NCI-H2081 (cell line): Measurements from ENCODE around the gene VWA7.
"Not testable (repeated sequence)": the region's sequence is repeated elsewhere in the genome, so short reads cannot be mapped to it uniquely, and the experiment has no call there.

Source experiments
- DNase-seq, 2 experiments: peaks; one replicate each; lab custom pipeline; 2025; lab: John Stamatoyannopoulos, UW

The VWA7 gene

GRCh38 chr6:31805939-31806469, 28.9 kb upstream of the VWA7 start:
- no peak for DNase-seq

GRCh38 chr6:31801031-31801927, 24.2 kb upstream of the VWA7 start:
- DNase-seq, result not testable (repeated sequence)

GRCh38 chr6:31799781-31800180, 22.7 kb upstream of the VWA7 start:
- no peak for DNase-seq

DNA sequence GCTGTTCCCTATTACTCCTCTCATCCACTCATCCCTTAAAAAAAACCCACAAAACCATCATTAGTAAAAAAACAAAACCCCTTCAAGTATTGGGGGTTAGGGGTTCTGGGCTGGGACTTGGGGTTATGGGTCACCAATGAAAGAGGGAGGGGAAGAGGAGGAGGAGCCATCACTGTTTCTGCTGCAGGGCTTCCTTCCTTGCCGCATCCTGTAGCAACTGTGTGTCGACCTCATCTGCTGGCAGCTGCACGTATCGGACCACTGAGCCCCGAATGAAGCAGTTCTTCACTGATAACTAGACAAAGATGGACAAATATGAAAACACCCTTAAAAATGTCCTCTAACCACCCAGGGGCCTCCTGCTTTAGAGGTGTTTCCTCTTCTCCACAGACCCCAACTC, 20.5 kb upstream of the VWA7 start:
- no peak for DNase-seq

DNA sequence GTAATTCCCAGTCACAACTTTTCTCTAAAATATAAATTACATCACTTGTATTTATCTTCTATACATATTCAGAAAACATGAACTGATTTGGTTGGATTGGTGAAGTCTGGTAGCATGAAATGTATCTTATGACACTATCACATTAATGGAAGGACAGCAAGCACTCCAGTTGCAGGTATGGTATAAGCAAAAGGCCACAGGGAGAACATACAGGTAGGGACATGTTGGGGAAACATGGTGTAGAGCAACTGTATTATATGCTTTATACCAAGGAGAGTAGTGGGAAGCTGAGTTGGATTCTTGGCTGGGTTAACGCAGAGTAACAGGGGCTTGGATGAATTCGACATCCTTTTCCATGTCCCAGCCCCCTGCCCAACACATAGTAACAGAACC, 19.9 kb upstream of the VWA7 start:
- no peak for DNase-seq

DNA sequence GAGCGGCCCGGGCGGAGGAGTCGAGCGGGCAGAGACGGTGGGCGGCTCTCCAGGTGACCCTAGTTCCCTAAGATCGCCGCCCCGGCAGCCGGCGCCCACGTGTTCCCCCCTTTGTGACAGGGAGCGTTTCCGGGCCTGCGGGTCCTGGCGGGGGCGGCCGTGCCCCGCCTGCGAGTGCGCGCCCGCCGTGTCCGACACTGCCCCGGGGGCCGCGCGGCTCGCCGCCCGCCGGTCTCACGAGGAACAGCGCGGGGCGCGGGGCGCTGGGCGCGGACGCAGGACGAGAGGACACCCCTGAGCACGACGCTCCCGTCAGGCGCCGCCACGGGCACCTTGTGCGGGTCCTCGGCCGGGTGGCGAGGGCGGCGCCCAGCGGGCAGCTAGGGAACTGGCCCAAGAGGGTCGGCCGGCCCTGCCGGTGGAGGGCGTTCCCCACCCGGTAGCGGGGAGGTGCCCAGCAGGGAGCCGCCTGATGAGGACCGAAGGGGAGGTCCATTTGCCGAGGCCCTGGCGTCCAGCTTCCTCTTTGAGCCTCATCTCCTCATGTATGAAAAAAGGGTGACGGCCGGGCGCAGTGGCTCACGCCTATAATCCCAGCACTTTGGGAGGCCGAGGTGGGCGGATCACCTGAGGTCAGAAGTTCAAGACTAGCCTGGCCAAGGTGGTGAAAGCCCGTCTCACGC, 18.6 kb upstream of the VWA7 start, which contains the start of gene VARS1:
TSS of gene VARS1 (minus strand) at position 137 of the 683 bp plus-strand sequence. CDS start 535 bp downstream, outside the sequence.
- DNase-seq, result peak; percentile 81 to 89

DNA sequence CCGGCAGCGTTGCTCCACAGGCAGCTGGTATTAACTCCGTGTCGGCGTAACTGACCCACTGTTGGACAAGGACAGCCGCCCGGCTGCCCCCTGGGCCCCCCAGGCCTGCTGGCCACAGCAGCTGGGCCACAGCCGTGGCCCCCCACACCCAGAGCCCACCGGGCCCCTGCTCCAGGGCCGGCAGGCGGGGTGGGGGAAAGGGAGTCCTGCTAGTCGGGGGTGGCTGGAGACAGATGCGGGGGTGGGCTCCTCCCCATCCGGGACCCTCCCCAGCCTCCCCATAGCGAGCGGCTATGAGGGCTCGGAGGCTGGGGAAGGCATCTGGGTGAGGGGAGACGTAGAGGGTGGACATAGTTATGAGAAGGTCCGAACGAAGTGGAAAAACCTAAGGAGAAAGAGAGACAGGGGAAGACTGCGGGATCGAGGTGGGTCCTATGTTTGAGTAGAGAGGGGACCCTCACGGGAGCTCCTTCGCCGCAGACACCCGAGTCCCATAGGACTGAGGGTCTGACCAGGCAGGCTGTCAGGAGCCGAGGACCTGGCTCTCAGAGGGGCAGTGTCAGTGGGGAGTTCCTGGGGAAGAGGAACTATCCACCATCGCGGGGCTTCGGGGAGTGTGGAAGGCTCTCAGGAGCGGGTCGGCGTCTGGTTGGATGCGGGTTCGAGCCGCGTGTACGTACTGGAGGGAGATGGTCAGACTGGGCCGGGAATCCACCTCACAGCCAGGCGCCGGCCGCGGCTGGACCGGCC, 17.9 kb upstream of the VWA7 start:
- DNase-seq, result no peak

DNA sequence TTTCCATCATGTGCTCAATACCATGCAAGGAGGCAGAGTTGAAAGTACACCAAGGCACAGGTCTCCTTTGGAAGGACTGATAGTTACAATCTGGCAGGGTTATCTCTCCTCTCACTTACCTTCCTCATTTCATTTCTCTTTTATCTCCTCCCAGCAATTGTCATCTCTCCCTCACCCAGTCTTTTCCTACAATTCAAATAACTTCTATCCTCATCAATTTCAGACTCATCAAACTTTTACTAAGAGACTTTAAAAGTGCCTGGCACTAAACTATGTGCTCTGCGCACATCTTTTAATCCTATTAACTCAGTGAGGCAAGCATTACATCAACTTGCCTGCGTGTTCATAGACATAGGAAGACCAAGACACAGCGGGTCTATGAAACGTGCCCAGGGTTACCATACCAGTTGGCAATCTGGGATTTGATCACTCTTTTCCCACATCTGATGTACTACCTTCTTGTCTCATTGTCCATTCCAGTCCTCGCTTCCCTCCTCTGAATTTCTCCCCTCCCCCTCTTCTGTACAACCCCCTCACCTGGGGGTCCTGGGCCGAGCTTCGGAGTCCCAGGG, 17.3 kb upstream of the VWA7 start:
- peak; percentile 15 to 26 for DNase-seq

- DNase-seq, result not testable (repeated sequence)
Observed at GRCh38 chr6:31793927-31794245, 16.8 kb upstream of the VWA7 start.

DNA sequence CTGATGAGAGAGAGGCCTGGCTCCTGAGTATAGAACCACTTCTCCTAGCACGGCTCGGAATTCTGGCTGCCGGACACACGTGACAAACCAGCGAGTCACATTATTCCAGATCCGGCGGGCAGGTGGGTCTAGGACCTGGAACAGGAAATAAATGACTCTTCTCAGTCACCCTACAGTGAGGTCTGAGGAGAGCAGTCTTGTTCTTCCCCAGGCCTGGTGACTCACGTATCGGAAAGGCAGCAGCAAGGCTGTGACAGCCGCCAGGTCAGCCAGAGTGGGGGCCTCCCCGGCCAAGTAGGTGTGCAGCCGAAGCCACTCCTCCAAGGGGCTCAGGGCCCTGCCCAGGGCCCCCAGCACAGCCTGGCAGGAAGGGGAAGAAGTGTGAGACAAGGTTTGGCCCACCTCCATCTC, 15.6 kb upstream of the VWA7 start:
- DNase-seq, result no peak

DNA sequence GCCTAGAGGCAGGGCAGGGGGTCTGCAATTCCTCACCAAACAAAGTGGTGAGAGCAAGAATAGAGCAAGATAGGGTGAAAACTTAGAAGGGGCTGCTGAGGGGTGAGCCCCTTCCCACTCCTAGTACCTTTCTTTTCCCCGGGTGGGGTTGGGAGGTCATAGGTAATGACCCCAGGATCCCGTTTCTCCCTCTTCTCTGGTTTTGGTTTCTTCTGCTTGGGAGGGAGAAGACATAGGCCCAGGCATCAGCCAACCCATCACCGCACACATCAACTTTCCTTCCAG, 14.9 kb upstream of the VWA7 start:
- DNase-seq, result no peak

- peak; percentile 4 to 14 for DNase-seq
Observed at GRCh38 chr6:31791324-31792089, 14.4 kb upstream of the VWA7 start.

DNA sequence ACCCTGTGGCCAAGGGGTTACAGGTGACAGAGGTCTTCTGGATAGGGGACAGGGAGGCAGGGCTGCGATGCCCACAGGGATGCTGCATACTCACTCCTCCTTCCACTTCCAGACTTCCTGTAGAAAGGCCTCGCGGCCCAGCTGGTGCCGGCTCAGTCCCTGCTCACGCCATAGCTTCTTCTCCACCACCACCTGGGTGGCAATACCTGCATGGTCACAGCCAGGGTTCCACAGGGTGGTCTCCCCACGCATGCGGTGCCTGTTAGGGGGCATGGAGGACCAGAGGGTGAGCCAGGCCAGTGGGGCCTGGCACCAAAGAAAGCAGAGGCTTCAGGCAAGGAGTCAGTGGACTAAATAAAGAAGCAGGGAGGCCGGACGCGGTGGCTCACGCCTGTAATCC, 8.3 kb upstream of the VWA7 start:
- no peak for DNase-seq

GRCh38 chr6:31784098-31784925, 7.2 kb upstream of the VWA7 start:
- DNase-seq, result no peak

DNA sequence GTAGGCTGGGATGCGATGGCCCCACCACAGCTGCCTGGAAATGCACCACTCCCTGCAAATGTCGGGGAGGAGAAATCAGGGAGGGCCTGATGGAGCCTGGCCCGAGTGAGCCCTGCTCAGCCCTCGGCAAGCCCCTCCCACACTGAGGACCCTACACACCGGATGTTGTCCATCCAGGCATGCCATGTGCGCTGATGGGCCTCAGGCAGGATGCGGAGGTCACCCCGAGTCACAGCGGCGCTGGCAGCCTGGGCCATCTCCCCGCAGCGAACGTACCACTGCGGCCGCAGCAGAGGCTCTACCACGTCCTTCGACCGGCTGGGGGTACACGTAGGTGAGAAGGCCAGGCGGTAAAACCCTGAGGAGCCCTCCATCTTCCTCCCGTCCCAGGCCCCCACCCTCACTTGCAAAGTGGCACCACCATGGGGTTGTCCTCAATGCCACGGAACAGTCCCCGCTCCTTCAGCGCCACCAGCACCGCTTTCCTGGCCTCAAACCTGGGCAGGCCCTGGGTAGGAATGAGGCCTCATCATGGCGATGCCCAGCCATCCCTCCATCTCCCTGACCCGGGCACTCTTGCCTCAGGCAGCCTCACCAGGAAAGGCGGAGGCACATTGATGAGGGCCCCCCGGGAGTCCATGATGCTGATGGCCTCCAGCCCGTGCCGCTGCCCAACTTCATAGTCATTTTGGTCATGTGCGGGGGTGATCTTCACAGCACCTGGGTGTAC, 5.2 kb upstream of the VWA7 start:
- no peak for DNase-seq

DNA sequence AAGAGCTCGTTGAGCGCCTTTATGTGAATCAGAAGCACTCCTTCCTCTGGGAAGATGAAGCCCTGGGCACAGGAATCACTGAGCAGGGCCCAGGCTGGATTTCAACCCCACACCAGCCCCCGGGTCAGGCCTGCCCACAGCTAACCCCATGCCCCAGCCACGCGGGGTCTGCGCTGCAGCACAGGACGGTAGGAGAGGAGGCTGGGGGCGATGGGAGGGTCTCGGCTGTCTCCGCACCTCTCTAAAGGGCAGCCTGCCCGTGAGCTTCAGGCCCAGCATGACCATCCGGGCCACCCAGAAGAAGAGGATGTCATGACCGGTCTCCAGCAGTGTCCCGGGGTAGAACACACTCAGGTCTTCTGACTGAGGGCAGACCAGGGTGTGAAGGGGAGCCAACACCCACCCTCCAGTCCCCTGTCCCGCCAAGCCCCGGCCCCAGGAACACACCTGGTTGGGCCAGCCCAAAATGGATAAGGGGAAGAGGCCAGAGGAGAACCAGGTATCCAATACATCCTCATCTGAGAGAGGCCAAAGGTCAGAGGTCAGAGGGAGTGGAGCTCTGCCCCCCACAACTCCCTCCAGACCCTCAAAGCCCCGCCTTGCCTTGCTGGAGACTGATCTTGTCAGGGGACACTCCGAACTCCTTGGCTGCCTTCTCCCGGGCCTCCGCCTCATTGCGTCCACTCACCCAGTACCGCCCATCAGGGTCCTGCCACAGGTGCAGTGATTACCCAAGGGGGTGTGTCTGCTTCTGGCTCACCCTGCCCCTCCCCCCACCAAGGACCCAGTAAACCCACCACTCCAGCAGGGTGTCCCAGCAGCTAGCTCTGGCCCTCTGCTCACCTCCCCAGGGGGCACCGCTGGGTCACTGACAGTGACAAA, 4.4 kb upstream of the VWA7 start:
- no peak for DNase-seq

DNA sequence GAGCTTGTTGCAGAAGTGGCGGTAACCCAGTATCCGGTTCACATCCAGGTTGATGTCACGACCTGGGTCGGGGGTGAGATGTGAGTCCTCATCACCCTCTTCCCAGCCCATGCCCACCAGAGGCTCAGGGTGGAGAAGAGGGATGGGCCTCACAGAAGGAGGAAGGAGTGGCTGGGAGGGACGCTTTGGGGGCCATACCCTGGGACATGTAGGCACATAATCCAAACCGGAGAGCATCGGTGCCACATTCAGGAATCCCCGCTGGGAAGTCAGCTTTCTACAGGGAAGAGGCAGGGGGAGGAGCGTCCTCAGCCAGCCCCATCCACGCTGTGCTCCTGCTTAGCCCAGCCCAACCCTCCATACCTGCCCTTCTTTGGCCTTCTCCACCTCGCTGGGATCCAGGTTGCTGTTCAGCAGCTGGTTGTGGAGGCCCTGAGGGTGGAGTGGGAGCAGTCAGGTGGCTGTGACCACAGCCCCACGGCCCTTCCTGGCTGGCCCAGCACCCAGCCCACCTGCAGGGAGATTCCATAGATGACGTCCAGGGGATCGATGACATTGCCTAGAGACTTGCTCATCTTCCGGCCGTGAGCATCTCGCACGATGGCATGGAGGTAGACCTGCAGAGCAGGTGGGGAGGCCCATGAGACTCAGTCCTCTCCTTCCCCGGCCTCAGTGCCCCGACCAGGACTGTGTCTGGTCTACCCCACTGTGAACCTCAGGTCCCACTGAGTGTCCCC, 3.5 kb upstream of the VWA7 start:
- DNase-seq, result no peak

DNA sequence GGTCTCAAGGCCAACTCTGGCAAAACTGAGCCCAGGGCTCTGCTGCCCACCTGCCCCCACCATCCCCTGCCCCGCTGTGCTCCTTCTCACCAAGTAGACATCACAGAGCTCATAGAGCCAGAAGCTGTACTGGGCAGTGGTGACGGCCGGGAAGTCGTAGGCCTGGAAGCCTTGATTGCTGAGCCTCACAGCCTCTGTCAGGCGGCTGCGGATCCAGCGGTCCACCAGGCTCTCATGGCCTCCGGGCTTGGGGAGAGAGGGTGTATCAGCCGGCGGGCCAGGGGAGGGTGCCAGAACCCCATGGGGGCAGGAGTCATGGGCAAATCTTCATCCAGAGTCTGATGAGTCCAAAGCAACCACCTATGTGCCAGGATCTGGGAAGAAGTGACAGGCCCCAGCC, 2.8 kb upstream of the VWA7 start:
- no peak for DNase-seq
